Measurements from ENCODE around the gene SUGCT.

SUGCT gene

DNA sequence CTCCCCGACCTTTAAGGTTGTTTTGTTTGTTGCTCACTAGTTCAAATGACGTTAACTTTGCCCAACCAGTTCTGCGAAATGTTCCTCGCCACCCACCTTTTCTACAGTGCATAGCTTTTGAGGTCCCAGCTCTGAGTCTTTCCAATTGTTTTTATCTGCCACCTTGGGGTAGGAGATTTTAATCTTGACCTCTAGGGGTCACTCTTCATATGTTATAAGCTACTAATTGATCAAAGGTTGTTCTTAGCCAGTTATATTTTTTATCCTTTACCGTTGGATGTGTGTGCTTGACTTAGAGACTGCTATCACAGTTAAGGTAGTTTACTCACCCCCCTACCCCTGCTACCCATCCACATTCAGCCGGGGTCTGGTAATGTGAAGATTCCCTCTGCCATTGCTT is 372.4 kb downstream of the SUGCT start:
- TF ChIP-seq TAF1 (IDR thresholded peaks at IDR 0.05; ENCODE audit: borderline replicate concordance, insufficient read depth, low read length) (no peak), FOXP2 (optimal IDR thresholded peaks at IDR 0.05; ENCODE audit: borderline replicate concordance, extremely low read depth, extremely low read length, insufficient read depth) (no peak), SIN3A (IDR thresholded peaks at IDR 0.05; ENCODE audit: borderline replicate concordance, insufficient read depth, low read length) (no peak), POLR2AphosphoS5 (IDR thresholded peaks at IDR 0.05; ENCODE audit: low read depth, low read length) (no peak)
- TF ChIP-seq, protein P1, sequence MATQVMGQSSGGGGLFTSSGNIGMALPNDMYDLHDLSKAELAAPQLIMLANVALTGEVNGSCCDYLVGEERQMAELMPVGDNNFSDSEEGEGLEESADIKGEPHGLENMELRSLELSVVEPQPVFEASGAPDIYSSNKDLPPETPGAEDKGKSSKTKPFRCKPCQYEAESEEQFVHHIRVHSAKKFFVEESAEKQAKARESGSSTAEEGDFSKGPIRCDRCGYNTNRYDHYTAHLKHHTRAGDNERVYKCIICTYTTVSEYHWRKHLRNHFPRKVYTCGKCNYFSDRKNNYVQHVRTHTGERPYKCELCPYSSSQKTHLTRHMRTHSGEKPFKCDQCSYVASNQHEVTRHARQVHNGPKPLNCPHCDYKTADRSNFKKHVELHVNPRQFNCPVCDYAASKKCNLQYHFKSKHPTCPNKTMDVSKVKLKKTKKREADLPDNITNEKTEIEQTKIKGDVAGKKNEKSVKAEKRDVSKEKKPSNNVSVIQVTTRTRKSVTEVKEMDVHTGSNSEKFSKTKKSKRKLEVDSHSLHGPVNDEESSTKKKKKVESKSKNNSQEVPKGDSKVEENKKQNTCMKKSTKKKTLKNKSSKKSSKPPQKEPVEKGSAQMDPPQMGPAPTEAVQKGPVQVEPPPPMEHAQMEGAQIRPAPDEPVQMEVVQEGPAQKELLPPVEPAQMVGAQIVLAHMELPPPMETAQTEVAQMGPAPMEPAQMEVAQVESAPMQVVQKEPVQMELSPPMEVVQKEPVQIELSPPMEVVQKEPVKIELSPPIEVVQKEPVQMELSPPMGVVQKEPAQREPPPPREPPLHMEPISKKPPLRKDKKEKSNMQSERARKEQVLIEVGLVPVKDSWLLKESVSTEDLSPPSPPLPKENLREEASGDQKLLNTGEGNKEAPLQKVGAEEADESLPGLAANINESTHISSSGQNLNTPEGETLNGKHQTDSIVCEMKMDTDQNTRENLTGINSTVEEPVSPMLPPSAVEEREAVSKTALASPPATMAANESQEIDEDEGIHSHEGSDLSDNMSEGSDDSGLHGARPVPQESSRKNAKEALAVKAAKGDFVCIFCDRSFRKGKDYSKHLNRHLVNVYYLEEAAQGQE (IDR thresholded peaks at IDR 0.05; ENCODE audit: insufficient read depth in 1 of 2, low read depth in 2 of 2, low read length in 2 of 2): no peak

DNA sequence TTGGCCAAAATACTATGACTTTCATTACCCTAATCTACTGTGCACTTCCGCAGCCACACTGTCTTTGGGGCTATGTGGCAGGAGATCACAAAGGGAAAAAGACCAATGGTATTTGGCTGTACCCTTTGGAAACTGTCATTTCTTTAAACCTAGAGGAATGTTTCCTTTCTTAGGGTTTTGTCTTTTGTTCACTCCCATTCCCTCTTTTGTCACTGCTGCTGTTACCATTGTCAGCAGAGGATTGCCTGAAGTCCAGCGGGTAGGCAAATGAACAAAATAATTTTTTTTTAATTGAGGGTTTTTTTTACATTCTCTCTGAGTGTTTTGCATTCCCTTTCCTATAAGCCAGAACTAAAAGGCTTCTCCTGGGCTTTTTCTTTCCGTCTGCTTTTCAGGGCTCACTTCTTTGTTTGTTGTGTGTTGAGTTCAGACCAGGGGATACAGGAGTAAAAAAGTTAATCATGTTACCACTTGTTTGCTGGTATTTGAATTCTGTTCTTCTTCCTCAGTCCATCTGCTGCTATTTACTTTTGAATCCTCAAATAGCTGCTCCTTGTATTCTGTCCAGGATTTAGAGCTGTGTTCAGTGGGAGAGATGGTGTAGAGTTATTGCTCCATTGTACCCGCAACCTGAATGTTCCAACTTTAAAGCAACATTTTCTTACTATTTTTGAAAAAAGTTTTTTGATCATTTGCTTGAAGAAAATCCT is 374.6 kb downstream of the SUGCT start:
- TF ChIP-seq SIN3A (IDR thresholded peaks at IDR 0.05; ENCODE audit: borderline replicate concordance, insufficient read depth, low read length): no peak
- TF ChIP-seq POLR2AphosphoS5 (IDR thresholded peaks at IDR 0.05; ENCODE audit: low read depth, low read length): no peak
- TF ChIP-seq TAF1 (IDR thresholded peaks at IDR 0.05; ENCODE audit: borderline replicate concordance, insufficient read depth, low read length): no peak
- no peak for TF ChIP-seq FOXP2 (optimal IDR thresholded peaks at IDR 0.05; ENCODE audit: borderline replicate concordance, extremely low read depth, extremely low read length, insufficient read depth)
- TF ChIP-seq, protein P1 (IDR thresholded peaks at IDR 0.05; ENCODE audit: insufficient read depth in 1 of 2, low read depth in 2 of 2, low read length in 2 of 2): no peak

DNA sequence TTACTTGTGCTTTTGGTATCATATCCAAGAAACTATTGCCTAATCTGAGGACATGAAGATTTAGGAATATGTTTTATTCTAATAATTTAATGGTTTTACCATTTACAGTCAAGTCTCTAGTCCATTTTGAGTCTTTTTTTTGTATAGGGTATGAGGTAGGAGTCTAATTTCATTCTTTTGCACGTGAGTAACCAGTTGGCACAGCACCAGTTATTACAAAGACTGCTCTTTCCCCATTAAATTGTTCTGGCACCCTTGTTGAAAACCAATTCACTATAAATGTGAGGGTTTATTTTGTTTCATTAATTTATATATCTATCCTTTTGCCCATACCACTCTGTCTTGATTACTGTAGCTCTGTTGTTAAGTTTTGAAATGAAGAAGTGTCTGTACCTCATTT is 381.6 kb downstream of the SUGCT start:
- no peak for TF ChIP-seq SIN3A (IDR thresholded peaks at IDR 0.05; ENCODE audit: borderline replicate concordance, insufficient read depth, low read length)
- TF ChIP-seq POLR2AphosphoS5 (IDR thresholded peaks at IDR 0.05; ENCODE audit: low read depth, low read length): no peak
- TF ChIP-seq TAF1 (IDR thresholded peaks at IDR 0.05; ENCODE audit: borderline replicate concordance, insufficient read depth, low read length): no peak
- TF ChIP-seq, protein P1 (IDR thresholded peaks at IDR 0.05; ENCODE audit: insufficient read depth in 1 of 2, low read depth in 2 of 2, low read length in 2 of 2): no peak
- TF ChIP-seq FOXP2 (optimal IDR thresholded peaks at IDR 0.05; ENCODE audit: borderline replicate concordance, extremely low read depth, extremely low read length, insufficient read depth): no peak

DNA sequence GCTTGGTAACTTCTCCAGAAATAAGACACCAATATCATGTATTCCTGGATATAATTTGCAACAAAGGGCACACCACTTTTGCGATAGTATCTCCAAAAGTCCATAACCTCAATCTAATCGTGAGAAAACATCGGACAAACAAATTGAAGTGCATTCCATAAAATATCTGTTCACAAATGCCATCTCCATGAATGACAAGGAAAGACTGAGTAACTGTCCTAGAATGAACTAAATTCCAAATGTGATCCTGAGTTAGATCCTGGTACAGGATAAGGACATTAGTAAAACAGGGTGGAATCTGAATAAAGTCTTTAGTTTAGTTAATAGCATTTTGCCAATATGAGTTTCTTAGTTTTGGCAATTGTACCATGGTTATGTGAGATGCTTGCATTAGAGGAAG is 384.2 kb downstream of the SUGCT start:
- TF ChIP-seq FOXP2 (optimal IDR thresholded peaks at IDR 0.05; ENCODE audit: borderline replicate concordance, extremely low read depth, extremely low read length, insufficient read depth): no peak
- no peak for TF ChIP-seq POLR2AphosphoS5 (IDR thresholded peaks at IDR 0.05; ENCODE audit: low read depth, low read length)
- no peak for TF ChIP-seq SIN3A (IDR thresholded peaks at IDR 0.05; ENCODE audit: borderline replicate concordance, insufficient read depth, low read length)
- no peak for TF ChIP-seq TAF1 (IDR thresholded peaks at IDR 0.05; ENCODE audit: borderline replicate concordance, insufficient read depth, low read length)
- TF ChIP-seq, protein P1 (IDR thresholded peaks at IDR 0.05; ENCODE audit: insufficient read depth in 1 of 2, low read depth in 2 of 2, low read length in 2 of 2): no peak
